Activated naive CD8-positive, alpha-beta T cell treated with anti-CD3 and anti-CD28 coated beads for 36 hours (primary cell): ENCODE data around the gene TIMP2. TPM values are rescaled to one million over a fixed set of nuclear protein-coding genes. Genes with fewer than 3 reads are reported as not detected.

Source experiments
- DNase-seq: peaks from one replicate; pipeline ENCODE4 v3.0.0; 2021
- H3K27ac Mint-ChIP-seq: one replicate; pipeline ENCODE4 v1.8.0; 2022; ENCODE audit warnings: mild to moderate bottlenecking, moderate library complexity, mixed read lengths
- H3K27me3 Mint-ChIP-seq: one replicate; pipeline ENCODE4 v1.8.0; 2022; ENCODE audit warnings: mild to moderate bottlenecking, mixed read lengths
- H3K36me3 Mint-ChIP-seq: one replicate; pipeline ENCODE4 v1.8.0; 2021; ENCODE audit warnings: mild to moderate bottlenecking, mixed read lengths
- H3K4me1 Mint-ChIP-seq: one replicate; pipeline ENCODE4 v1.8.0; 2021; ENCODE audit warnings: mixed read lengths
- H3K4me3 Mint-ChIP-seq: one replicate; pipeline ENCODE4 v1.8.0; 2022; ENCODE audit warnings: mild to moderate bottlenecking, moderate library complexity, mixed read lengths
- H3K9me3 Mint-ChIP-seq: one replicate; pipeline ENCODE4 v1.8.0; 2022; ENCODE audit warnings: mixed read lengths
- total RNA-seq, 2 experiments: library from RNA; stranded (reverse); gene quantifications; one replicate each; pipeline ENCODE4 v1.2.3, GENCODE V29; 2021

The TIMP2 gene
- total RNA-seq, 2 experiments from 2014 or later, result 1.2 to 1.3 TPM

DNA sequence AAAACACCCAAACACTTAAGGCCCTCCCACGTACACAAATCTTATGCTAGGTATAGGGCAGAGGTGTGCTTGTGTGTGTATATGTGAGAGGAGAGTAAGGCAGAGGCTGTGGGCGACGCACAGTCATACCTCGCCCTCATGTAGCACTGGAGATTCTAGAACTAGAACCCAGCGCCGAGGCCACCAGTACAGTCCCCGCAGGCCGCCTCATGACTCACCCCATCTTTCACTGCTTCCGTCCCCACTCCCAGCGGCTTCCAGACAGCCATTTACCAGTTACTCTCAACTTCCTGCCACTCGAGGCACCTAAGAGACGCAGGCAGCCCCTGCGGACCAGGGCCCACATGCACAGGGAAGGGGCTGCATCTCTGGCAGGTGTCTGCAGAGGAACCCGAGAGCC is 119.9 kb downstream of the TIMP2 start:
- Mint-ChIP-seq H3K36me3 (peaks cover 56% of the 10 kb centered on the region), H3K27me3 (no peaks in the 10 kb centered on the region), H3K9me3 (no peaks in the 10 kb centered on the region), H3K27ac (no peak overlapping the region), H3K4me1 (peaks cover 27% of the 10 kb centered on the region), H3K4me3 (no peak overlapping the region)
- no peak for DNase-seq

DNA sequence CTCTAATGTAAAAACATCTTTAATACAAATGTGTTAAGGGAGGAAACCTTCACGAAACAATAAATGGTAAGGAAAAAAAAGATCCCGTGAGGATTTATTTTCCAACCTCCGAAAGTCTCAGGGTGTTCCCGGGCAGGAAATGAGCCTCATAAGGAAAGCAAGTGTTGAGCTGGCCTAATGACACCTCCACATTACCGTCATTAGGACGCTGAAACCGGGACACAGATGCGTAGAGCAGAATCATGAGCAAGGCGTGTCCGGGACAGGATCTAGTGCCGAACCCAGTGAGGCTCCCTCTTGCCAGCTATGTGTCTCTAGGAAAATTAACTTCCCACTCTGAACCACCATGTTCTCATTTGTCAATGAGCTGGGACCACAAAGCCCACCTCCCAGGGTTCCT is 120.4 kb downstream of the TIMP2 start:
- Mint-ChIP-seq H3K4me3 (no peak overlapping the region), H3K27ac (peak overlapping the region; percentile 49), H3K4me1 (peaks cover 31% of the 10 kb centered on the region)

DNA sequence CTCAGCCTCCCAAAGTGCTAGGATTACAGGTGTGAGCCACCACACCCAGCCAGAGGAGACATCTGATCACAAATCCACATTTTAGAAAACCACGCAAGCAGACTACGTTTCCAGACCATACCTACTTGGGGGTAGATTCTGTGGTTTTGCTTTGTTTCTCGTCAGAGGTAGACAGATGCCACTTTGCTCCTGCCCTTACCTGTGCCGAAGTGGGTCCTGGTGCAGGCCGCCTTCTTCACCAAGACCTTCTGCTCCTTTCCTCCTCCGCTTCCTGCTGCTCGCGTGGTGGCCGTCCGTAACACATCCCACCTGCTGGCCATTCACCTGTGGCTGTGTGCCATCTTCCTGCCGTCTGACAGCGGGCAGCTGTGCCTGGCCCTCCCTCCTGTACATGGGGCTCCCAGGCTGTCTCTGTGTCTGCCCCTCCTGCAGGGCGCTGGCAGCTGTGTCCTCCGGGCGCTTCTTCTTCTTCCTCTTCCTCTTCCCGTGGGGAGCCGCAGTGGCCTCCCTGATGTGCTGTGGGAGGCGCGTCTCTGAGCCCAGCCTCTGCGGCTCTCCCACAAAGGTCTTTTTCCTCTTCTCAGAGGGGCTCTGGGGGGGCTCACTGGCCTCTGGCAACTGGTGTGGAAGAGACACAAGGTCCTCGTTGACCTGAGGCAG is 121.9 kb downstream of the TIMP2 start:
- H3K4me3 Mint-ChIP-seq, result peak overlapping the region; percentile 38

More for the DNA sequence above, 120.4 kb downstream of the TIMP2 start:
- peaks cover 57% of the 10 kb centered on the region for H3K36me3 Mint-ChIP-seq
- no peaks in the 10 kb centered on the region for H3K27me3 Mint-ChIP-seq
- no peak for DNase-seq
- H3K9me3 Mint-ChIP-seq, result no peaks in the 10 kb centered on the region

More for the DNA sequence above, 121.9 kb downstream of the TIMP2 start:
- H3K36me3 Mint-ChIP-seq, result peaks cover 63% of the 10 kb centered on the region
- no peaks in the 10 kb centered on the region for H3K27me3 Mint-ChIP-seq
- peaks cover 40% of the 10 kb centered on the region for H3K4me1 Mint-ChIP-seq
- peak overlapping the region; percentile 58 for H3K27ac Mint-ChIP-seq
- no peak for DNase-seq
- no peaks in the 10 kb centered on the region for H3K9me3 Mint-ChIP-seq

Other genes starting within 250 kb of the TIMP2 start
- gene CYTH1, start 143.1 kb downstream of the TIMP2 start, total RNA-seq, result 10 to 100 TPM; 88.9 to 89.6 TPM
- gene USP36, start 84.6 kb downstream of the TIMP2 start, total RNA-seq, result 100 to 1,000 TPM; 126 to 128 TPM
- gene CEP295NL, start 22.2 kb downstream of the TIMP2 start, total RNA-seq, result under 1 TPM in 1 of 2 experiments, not detected in 1; 0.19 TPM
- 10 to 100 TPM; 86.8 to 89.7 TPM for gene LGALS3BP, start 54.5 kb upstream of the TIMP2 start, total RNA-seq
- 10 to 100 TPM; 39.3 to 43.1 TPM for gene CANT1, start 84.4 kb upstream of the TIMP2 start, total RNA-seq
- gene C1QTNF1, start 98.8 kb upstream of the TIMP2 start, total RNA-seq, result under 1 TPM; 0.12 to 0.14 TPM
- 10 to 100 TPM; 23.4 to 26.3 TPM for gene ENGASE, start 149.4 kb upstream of the TIMP2 start, total RNA-seq